Mesodermal cell (in vitro differentiated cells): ENCODE measurements around the gene MEGF8. TPM values are rescaled to one million over a fixed set of nuclear protein-coding genes. Genes with fewer than 3 reads are reported as not detected.

Experiments used
- H3K27ac ChIP-seq: 2 replicates; pipeline ENCODE4 v1.7.0; 2013; ENCODE audit warnings: mild to moderate bottlenecking, low read depth, low read length, moderate library complexity; ENCODE audit not compliant: severe bottlenecking
- H3K36me3 ChIP-seq: 2 replicates; pipeline ENCODE4 v1.7.1; 2013; ENCODE audit warnings: mild to moderate bottlenecking, low read length, moderate library complexity; ENCODE audit not compliant: control insufficient read depth, insufficient read depth
- H3K4me1 ChIP-seq: one replicate; pipeline ENCODE4 v1.7.1; 2013; ENCODE audit warnings: mild to moderate bottlenecking, low read length; ENCODE audit not compliant: insufficient read depth, control insufficient read depth, poor library complexity, severe bottlenecking
- H3K4me3 ChIP-seq: 2 replicates; pipeline ENCODE4 v1.7.0; 2013; ENCODE audit warnings: low read length, control low read depth, mild to moderate bottlenecking; ENCODE audit not compliant: insufficient read depth, poor library complexity, severe bottlenecking; ENCODE audit errors: extremely low read depth
- H3K9me3 ChIP-seq: 2 replicates; pipeline ENCODE4 v1.7.1; 2013; ENCODE audit warnings: mild to moderate bottlenecking, low read length, moderate library complexity; ENCODE audit not compliant: control insufficient read depth
- WGBS, 2 experiments: methylation state at CpG; one replicate each; pipeline ENCODE4 v1.1.5; 2013; ENCODE audit warnings: missing lambda C conversion rate in 2 of 2; ENCODE audit not compliant: insufficient coverage in 2 of 2; 5-methylcytosine and 5-hydroxymethylcytosine counted together
- polyA plus RNA-seq, 2 experiments: library from polyadenylated mRNA; stranded (reverse); fragments of 50-300 nt; gene quantifications; one replicate each; pipeline ENCODE4 v1.2.3, GENCODE V29; 2013

MEGF8 gene
- 31.7 TPM for polyA plus RNA-seq (2013, experiment 1 of 2)
- 26.1 TPM for polyA plus RNA-seq (2013, experiment 2 of 2)

DNA sequence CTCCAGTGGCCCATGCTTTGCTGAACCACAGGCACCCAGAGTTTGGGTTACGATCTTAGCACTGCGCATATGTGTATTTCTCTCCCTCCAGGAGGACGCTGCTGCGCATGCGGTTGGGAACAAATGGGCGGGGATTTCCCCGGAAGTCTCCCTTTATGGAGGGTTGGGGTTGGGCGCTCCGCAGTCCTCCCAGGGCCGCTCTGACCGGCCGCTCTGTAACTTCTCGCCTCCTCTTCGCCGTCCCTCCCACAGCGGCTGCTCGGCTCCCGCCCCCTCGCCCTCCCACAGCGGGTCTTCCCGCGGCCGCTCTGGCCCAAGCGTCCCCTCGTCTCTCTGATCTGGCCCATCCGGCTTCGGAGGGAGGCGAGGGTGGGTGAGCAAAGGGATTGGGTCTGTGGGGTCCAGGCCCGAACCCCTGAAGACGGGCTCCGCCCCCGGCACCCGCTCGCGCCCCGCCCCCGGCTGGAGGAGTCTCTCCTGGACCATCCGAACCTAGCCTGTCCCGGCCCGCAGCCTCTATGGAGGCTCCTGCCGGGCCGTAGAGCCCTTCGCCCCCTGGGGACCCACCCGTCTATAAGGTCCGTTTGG, at the start of gene MEGF8:
Gene MEGF8, plus strand, starts transcription at position 328 of the 588 bp plus-strand sequence. CDS start 609 bp downstream, outside the sequence.
- no peaks in the 10 kb centered on the region for H3K9me3 ChIP-seq
- peak within 1 kb of the TSS; percentile 41 for H3K27ac ChIP-seq
- peaks cover 8% of the 10 kb centered on the region for H3K4me1 ChIP-seq
- no peaks in the 10 kb centered on the region for H3K36me3 ChIP-seq
- peak within 1 kb of the TSS; percentile 99 for H3K4me3 ChIP-seq
- WGBS, 2 experiments = 0 to 1% methylated on average over 18 to 36 of the region's 45 CpGs

GRCh38 chr19:42276284-42276683, 49.2 kb upstream of the MEGF8 start:
- 100% methylated on average over 1 of the region's 3 CpGs for WGBS, 2 experiments
- no peak overlapping the region for H3K27ac ChIP-seq
- H3K9me3 ChIP-seq = no peaks in the 10 kb centered on the region
- H3K36me3 ChIP-seq = peaks cover 56% of the 10 kb centered on the region
- peaks cover 32% of the 10 kb centered on the region for H3K4me1 ChIP-seq
- no peak overlapping the region for H3K4me3 ChIP-seq

DNA sequence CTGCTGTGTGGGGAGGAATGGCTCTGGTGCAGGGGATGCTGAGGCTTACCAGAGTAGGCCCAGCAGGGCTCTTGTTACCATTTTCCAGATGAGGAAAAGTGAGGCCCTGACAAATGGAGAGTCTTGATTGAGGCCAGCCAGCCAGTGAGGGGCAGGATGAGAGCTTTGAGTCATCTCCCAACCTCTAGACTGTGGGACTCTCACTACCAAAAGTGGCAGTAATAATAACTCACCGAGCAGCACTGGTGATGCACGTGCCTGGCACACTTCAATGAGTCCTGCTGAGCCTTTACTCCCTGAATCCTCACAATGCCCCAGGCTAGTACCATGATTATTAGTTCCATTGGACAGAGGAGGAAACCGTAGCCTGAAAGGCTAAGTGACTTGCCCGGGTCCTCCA, 48.6 kb upstream of the MEGF8 start:
- H3K27ac ChIP-seq = no peak overlapping the region
- no peaks in the 10 kb centered on the region for H3K9me3 ChIP-seq
- 92 to 96% methylated on average over 4 of the region's 4 CpGs for WGBS, 2 experiments
- peaks cover 50% of the 10 kb centered on the region for H3K36me3 ChIP-seq
- no peak overlapping the region for H3K4me3 ChIP-seq
- H3K4me1 ChIP-seq = peaks cover 32% of the 10 kb centered on the region

DNA sequence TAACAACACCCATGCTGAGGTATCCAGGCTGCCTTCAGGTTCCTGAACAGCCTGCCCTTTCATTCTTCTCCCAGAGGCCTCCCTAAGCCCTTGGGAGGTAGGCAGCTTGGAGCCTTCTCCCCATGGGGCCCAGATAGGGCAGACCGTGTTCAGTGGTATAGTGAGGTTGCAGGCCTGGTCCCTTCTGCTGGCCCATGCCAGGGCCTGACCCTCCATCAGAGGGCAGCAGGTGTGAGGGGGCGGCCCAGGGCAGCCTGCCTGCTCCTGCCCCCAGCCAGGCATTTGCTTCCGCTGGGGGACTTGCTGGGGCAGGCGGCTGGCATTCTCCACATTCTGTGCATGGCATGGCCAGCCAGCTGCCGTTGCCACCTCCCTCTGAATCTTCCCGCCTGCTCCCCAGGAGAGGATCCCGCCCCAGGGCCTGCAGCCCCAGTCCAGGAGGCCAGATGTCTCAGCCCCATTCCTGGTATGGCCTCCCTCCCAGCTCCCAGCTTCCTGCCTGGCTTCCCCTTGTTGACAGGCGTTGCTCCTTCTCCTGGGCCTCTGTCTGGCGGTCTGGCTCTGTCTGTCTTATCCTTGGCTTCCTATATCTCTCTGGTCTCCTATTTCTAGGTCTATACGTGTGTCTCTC, 47.5 kb upstream of the MEGF8 start:
- Histone ChIP-seq H3K27ac (peak overlapping the region; percentile 29), H3K4me3 (no peak overlapping the region), H3K9me3 (no peaks in the 10 kb centered on the region), H3K36me3 (peaks cover 39% of the 10 kb centered on the region), H3K4me1 (peaks cover 42% of the 10 kb centered on the region)
- WGBS, 2 experiments = 86 to 89% methylated on average over 9 to 10 of the region's 10 CpGs

- Histone ChIP-seq H3K4me1 (peaks cover 47% of the 10 kb centered on the region), H3K4me3 (no peak overlapping the region), H3K36me3 (peaks cover 33% of the 10 kb centered on the region), H3K9me3 (no peaks in the 10 kb centered on the region), H3K27ac (peak overlapping the region; percentile 29)
- 86 to 95% methylated on average over 4 of the region's 5 CpGs for WGBS, 2 experiments
Measured at GRCh38 chr19:42278452-42279154, 46.8 kb upstream of the MEGF8 start.

GRCh38 chr19:42279155-42279901, 46.1 kb upstream of the MEGF8 start:
- Histone ChIP-seq H3K4me1 (peaks cover 47% of the 10 kb centered on the region), H3K36me3 (peaks cover 25% of the 10 kb centered on the region), H3K9me3 (no peaks in the 10 kb centered on the region), H3K4me3 (peak overlapping the region; percentile 70), H3K27ac (peak overlapping the region; percentile 86)
- WGBS, 2 experiments = 27 to 45% methylated on average over 2 to 6 of the region's 6 CpGs

- Histone ChIP-seq H3K27ac (peak overlapping the region; percentile 86), H3K4me1 (peaks cover 51% of the 10 kb centered on the region), H3K36me3 (peaks cover 17% of the 10 kb centered on the region), H3K9me3 (no peaks in the 10 kb centered on the region), H3K4me3 (peak overlapping the region; percentile 70)
- WGBS, 2 experiments = 0 to 1% methylated on average over 52 to 55 of the region's 89 CpGs
Measured at GRCh38 chr19:42279902-42280814, 45.3 kb upstream of the MEGF8 start.

GRCh38 chr19:42280815-42281145, 44.7 kb upstream of the MEGF8 start:
- H3K9me3 ChIP-seq = no peaks in the 10 kb centered on the region
- WGBS, 2 experiments = 0% methylated on average over 5 of the region's 20 CpGs; no CpG with 5 or more reads in 1 of the 2 experiments
- H3K4me3 ChIP-seq = peak overlapping the region; percentile 70
- peak overlapping the region; percentile 86 for H3K27ac ChIP-seq
- H3K4me1 ChIP-seq = peaks cover 57% of the 10 kb centered on the region
- H3K36me3 ChIP-seq = peaks cover 18% of the 10 kb centered on the region

- peaks cover 18% of the 10 kb centered on the region for H3K36me3 ChIP-seq
- WGBS, 2 experiments = 5 to 10% methylated on average over 18 to 24 of the region's 25 CpGs
- H3K4me3 ChIP-seq = peak overlapping the region; percentile 70
- no peaks in the 10 kb centered on the region for H3K9me3 ChIP-seq
- peak overlapping the region; percentile 84 for H3K27ac ChIP-seq
- peaks cover 56% of the 10 kb centered on the region for H3K4me1 ChIP-seq
Measured at GRCh38 chr19:42281146-42281826, 44.1 kb upstream of the MEGF8 start.
